ENCODE results near the gene MDH2.
"Not testable (repeated sequence)": the region's sequence is repeated elsewhere in the genome, so short reads cannot be mapped to it uniquely, and the experiment has no call there.

The MDH2 gene

GRCh38 chr7:76077435-76077834 lies 29.5 kb downstream of the MDH2 start:
- DNase-seq (ENCODE audit: low spot score): no peak
- in situ Hi-C loops (cut with MboI; ENCODE audit: low pct_unique_long_range_greater_than_20kb, low sequenced_read_pairs, unreplicated experiment): no loop called here
- TF ChIP-seq CTCF (IDR thresholded peaks at IDR 0.05; ENCODE audit: extremely low read depth, insufficient read depth, missing control alignments): no peak

- TF ChIP-seq CTCF (IDR thresholded peaks at IDR 0.05; ENCODE audit: extremely low read depth, insufficient read depth, missing control alignments): no peak
- no peak for DNase-seq (ENCODE audit: low spot score)
- in situ Hi-C loops (cut with MboI; ENCODE audit: low pct_unique_long_range_greater_than_20kb, low sequenced_read_pairs, unreplicated experiment): no loop called here
Observed at GRCh38 chr7:76080204-76080603, 32.3 kb downstream of the MDH2 start.

- in situ Hi-C loops (cut with MboI; ENCODE audit: low pct_unique_long_range_greater_than_20kb, low sequenced_read_pairs, unreplicated experiment); DNase-seq (ENCODE audit: low spot score): not testable (repeated sequence)
Observed at GRCh38 chr7:76084115-76084514, 36.2 kb downstream of the MDH2 start.

GRCh38 chr7:76086070-76086469 lies 38.2 kb downstream of the MDH2 start:
- in situ Hi-C loops (cut with MboI; ENCODE audit: low pct_unique_long_range_greater_than_20kb, low sequenced_read_pairs, unreplicated experiment): no loop called here
- TF ChIP-seq CTCF (IDR thresholded peaks at IDR 0.05; ENCODE audit: extremely low read depth, insufficient read depth, missing control alignments): no peak
- DNase-seq (ENCODE audit: low spot score): no peak

- in situ Hi-C loops (cut with MboI; ENCODE audit: low pct_unique_long_range_greater_than_20kb, low sequenced_read_pairs, unreplicated experiment): not testable (repeated sequence)
Observed at GRCh38 chr7:76087362-76087791, 39.5 kb downstream of the MDH2 start.

DNA sequence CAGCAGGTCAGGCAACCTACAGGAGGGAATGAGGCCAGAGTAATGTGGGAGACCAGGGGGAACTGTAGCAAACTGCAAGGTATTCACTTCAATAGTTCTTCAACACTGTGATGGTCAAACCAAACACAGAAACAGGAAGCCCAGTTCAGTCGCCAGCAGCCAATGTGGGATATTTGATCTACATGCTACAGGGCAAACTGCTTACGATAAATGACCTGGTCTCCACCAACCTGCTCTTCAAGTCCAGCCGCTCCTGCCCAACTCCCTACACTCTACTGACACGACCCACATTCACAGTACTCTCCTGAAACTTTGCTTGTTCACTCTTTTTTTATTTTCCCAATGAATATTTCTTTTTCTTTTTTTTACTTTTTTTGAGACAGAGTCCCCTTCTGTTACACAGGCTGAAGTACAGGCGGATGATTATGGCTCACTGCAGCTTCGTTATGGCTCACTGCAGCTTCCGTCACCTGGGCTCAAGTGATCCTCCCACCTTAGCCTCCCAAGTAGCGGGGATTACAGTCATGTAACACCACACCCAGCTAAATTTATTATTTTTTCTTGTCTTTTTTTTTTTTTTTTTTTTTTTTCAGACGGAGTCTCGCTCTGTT lies 42.1 kb downstream of the MDH2 start:
- DNase-seq (ENCODE audit: low spot score): no peak
- in situ Hi-C loops (cut with MboI; ENCODE audit: low pct_unique_long_range_greater_than_20kb, low sequenced_read_pairs, unreplicated experiment): no loop called here
- no peak for TF ChIP-seq CTCF (IDR thresholded peaks at IDR 0.05; ENCODE audit: extremely low read depth, insufficient read depth, missing control alignments)

More at GRCh38 chr7:76087362-76087791, 39.5 kb downstream of the MDH2 start:
- DNase-seq (ENCODE audit: low spot score): not testable (repeated sequence)

DNA sequence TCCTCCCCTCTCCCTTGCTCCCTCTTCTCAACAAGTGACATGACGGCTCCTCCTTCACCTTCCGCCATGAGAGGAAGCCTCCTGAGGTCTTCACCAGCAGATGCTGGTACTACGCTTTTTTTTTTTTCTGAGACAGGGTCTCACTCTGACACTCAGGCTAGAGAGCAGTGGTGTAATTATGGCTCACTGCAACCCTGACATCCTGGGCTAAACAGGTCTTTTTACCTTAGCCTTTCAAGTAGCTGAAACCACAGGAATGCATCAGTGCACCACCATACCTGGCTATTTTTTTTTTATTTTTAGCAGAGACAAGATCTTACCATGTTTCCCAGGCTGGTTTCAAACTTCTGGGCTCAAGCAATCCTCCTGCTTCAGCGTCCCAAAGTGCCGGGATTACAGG lies 43.6 kb downstream of the MDH2 start:
- DNase-seq (ENCODE audit: low spot score): no peak
- in situ Hi-C loops (cut with MboI; ENCODE audit: low pct_unique_long_range_greater_than_20kb, low sequenced_read_pairs, unreplicated experiment): no loop called here
- no peak for TF ChIP-seq CTCF (IDR thresholded peaks at IDR 0.05; ENCODE audit: extremely low read depth, insufficient read depth, missing control alignments)

- DNase-seq (ENCODE audit: low spot score); in situ Hi-C loops (cut with MboI; ENCODE audit: low pct_unique_long_range_greater_than_20kb, low sequenced_read_pairs, unreplicated experiment): not testable (repeated sequence)
Observed at GRCh38 chr7:76093531-76093930, 45.6 kb downstream of the MDH2 start.

DNA sequence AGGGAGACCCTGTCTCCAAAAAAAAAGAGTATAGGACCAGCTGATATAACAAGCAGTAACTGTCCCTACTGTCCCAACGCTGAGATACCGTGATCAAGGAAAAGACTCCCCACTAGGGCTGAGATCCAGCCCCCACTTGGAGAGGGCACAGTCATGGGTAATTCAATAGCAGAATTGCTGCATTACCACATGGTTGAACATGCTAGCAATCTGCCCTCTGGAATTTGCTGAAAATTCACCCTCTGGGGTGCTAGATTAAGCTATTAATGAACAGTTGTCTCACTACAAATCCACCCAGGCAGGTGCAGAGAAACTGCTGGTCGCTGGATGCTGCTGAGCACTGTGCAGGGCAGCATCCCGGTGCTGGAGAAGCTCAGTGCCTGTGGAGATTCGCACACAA lies 46.4 kb downstream of the MDH2 start:
- in situ Hi-C loops (cut with MboI; ENCODE audit: low pct_unique_long_range_greater_than_20kb, low sequenced_read_pairs, unreplicated experiment); DNase-seq (ENCODE audit: low spot score): not testable (repeated sequence)

Measured in GM13977 (cell line).